GM18858 (cell line): ENCODE results near the gene ABHD10.

Source experiments
- ATAC-seq: cut with Tn5 transposase; IDR thresholded peaks from one replicate; pipeline ENCODE4 v1.9.1; 2021; ENCODE audit not compliant: unreplicated experiment

Gene ABHD10

GRCh38 chr3:111999484-112000324 lies 20.9 kb downstream of the ABHD10 start:
- no peak for ATAC-seq

DNA sequence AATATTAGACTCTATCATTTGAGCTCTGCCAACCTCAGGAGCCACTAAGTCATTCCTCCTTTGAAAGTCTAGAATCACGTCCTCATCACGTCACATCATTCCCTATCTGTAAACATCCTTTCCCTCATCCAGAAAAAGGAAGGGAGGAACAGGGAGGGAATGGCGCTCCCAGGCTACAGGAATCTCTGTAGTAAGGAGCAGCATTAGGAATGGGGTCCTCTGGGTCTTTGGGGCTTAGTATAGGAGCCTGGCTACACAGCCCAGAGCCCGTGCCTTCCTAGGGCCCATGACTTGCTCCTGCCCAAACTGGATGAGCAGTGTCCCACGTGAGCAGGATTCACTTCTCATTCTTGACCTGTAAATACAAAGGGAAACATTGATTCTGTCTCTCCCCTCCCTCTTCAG lies 21.5 kb downstream of the ABHD10 start:
- no peak for ATAC-seq

DNA sequence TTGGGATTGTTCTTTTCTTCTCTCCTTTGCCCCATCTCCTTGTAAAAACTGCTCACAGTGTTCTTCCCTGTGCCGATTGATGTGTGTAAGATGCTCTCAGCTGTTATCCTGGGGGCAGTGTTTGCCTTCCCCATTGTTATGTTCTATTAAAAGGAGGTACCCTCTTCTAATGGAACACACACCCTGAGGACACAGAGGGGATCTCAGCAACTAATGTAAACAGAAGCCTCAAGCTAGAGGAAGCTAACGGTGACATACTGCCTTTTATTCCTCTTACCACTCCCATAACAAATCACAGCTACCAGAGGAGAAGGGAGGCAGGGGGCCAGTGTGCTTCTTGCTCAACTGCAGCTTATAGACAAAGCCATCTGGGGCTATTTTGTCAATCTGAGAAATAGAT lies 22.1 kb downstream of the ABHD10 start:
- ATAC-seq, result no peak

GRCh38 chr3:112001526-112001925 lies 22.7 kb downstream of the ABHD10 start:
- no peak for ATAC-seq

- ATAC-seq, result no peak
Observed at GRCh38 chr3:112002096-112002971, 23.5 kb downstream of the ABHD10 start.

DNA sequence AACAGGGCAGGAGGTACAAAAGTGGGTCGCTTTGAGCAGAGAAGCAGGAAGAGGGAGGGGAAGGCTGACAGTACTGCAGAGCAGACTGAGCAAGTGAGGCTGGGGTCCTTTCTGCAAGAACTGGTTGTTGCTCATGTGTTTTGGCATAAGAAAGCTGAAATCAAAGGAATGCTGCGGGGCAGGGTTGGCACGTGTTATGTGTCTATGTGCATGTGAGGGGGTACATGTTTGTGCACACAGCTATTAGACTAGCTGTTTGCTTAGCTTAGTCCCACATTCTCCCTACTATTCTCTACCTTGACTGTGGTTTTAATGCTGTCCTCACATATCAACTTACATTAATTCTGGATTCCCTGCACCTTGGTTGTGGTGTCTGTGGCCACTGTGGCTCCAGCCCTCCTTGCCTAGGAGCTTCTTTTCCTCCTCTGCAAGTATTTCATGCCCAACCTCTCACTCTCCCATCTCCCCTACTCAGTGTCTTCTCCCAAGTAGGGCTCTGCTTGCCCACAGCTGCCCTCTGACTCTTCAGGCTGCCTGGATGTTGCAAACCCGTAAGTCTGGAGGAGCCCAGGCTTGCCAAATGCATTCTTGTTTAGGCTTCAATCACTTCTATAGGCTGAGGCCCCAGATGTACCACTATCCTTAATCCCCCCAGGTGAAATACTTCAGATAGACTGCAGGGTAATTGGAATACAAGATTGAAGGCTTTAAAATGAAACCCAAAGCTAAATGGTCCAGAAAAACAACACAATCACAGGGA lies 24.7 kb downstream of the ABHD10 start:
- no peak for ATAC-seq

GRCh38 chr3:112004187-112004586 lies 25.4 kb downstream of the ABHD10 start:
- no peak for ATAC-seq

DNA sequence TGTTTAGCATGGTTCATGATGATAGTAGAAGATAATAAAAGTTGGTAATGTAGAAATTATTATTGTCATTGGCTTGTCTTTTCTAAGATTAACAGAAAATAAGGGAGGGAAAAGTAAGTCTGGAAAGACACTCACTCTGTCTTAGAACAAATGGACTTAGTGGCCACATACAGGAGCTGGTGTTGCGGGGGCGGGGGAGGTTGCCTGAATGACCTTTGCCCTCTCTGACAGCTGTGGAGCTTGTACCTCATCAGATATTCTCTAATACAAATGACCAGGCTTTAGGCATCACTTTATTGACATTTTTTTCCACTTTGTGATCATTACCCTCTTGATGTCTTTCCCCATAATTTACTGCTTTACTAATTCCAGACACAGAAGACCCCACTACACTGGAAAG lies 25.8 kb downstream of the ABHD10 start:
- ATAC-seq, result no peak

- no peak for ATAC-seq
Observed at GRCh38 chr3:112005091-112005672, 26.4 kb downstream of the ABHD10 start.

DNA sequence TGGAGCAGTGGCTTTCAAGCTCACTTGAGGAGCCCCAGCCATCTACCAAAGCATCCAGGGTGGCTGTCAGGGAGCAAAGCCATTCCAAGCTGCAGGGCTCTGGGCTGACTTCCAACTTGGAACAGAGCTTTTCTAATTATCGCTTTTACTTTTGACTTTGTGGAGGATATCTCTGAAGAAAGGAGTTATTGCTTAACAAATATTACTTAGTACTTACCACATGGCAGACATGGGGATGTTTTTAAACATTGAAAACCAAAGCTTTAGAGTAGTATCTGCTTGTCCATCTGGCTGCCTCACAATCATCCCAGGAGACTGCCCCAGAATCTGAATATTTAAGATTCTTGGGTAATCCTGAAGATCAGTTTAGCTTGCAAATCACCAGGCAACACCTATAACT lies 28.8 kb downstream of the ABHD10 start:
- ATAC-seq, result no peak

DNA sequence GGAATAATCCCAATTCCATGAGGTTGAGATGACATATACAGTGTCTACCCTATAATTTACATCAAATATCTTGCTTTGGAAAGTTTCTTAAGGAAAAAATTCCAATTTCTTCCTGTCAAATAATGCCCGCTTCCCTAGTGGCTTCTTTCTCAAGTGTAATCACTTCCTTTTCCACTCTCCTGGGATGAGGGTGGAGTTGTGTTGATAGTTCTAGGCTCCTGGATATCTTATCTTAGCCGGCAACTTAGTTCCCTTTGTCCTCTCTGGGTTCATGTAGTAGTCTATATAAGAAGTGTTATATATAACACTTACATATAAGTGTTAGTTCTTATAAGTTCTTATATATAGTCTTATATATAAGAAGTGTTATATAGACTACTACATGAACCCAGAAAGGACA lies 30.8 kb downstream of the ABHD10 start:
- no peak for ATAC-seq

DNA sequence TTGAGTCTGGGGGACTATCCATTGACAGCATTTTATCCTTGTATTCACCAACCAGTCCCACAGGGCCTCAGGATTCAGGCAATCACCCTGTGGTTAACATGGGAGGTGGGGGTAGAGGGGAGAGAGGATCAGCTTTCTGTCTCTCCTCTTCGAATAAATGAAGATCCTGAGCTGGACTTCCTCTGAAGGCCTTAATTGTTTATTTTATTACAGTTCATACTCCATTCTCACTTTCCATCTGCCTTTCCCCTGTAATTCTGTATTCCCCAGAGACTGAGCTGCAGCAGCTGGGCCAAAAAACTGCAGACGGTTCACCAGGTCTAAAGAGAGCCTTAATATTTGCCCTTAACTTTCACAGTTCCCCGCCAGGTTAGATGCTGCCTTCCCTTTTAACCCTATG lies 31.8 kb downstream of the ABHD10 start:
- ATAC-seq, result no peak

GRCh38 chr3:112011376-112011940 lies 32.6 kb downstream of the ABHD10 start:
- no peak for ATAC-seq

DNA sequence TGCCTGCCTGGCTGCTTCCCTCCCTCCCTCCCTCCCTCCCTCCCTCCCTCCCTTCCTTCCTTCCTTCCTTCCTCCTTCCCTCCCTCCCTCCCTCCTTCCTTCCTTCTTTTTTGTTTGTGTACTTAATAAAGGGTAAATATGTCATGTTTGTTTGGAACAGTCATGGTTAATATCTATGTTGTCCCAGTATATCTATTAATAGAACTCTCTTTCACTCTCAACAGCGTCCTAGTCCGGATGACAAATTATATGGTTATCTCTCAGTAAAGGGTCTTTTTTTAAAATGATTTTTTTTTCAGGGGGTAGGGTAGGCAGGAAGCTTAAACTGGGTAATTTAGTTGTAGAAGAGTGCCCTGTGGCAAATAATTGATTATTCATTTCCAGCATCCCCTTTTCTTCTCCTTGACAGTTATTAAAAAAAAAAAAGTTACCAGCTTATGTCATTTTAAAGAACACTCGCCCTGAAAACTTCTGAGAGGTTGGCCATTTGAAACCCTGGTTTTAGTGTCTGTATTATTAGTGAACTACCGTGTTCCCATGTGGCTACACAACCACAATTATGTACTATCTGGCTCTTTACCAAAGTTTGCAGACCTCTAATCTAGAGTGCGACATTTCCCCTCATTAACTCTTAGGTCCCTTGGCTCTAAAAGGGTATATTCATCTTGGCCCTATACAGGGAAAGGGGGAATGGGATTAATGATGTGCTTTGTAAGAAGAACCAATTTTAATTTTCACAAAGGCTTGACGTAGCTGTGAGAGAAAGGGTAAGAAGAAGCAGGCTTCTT lies 33.6 kb downstream of the ABHD10 start:
- no peak for ATAC-seq

DNA sequence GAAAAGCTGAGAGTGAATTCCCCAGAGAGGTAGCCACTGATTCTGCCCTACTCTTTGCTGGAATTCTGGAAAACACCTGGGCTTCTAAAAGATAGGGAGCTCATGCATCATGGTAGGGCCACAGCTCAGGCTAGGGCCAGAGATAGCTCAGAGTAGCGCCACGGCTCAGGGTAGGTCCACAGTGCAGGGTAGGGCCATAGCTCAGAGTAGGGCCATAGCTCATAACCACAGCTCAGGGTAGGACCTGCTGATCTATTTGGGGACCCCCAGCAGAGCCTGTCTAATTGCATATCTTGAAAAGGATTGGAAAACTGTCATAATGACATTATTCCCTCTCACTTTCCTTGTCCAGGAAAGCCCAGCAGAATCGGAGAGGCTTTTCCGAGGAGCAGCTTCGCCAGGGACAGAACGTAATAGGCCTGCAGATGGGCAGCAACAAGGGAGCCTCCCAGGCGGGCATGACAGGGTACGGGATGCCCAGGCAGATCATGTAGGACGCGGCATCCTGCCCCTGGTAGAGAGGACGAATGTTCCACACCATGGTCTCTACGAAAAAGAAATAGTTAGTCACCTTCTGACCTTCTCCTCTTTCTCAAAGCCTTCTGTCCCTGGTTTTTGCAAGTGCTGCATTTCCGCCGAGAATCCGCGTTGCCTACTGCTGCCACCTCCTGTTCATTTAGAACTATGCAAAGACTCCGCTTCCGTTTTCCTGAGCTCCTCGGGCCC lies 34.4 kb downstream of the ABHD10 start:
- ATAC-seq, result peak; percentile 83

DNA sequence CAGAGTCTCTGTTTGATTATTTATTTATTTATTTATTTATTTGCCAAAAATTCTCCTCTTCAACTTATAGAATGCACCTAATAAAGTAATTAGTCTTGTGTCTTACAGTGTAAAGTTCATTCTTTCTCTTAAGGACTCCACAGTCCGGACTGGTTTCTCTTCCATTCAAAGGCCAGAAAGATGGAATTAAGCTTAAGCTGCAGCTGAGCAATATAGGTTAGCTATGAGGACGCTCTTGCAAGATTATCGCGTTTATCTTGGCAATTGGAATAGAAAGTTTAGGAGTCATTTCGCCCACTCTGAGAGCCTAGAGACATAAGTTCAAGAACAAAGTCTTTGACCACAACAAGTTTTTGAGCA lies 34.9 kb downstream of the ABHD10 start:
- peak; percentile 16 for ATAC-seq

GRCh38 chr3:112017091-112017490 lies 38.3 kb downstream of the ABHD10 start:
- no peak for ATAC-seq

DNA sequence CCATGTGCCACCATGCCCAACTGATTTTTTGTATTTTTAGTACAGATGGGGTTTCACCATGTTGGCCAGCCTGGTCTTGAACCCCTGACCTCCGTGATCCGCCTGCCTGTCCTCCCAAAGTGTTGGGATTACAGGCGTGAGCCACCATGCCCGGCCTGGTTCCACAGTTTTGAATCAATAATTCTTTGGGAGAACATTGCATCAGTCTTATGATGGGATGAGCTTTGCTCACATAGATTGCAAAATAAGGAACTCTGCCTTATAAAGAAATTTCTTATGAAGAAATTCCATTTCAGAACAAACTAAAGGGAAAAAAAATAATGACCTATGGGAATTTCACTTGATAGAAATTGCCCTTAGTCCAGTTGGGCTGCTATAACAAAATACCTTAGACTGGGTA lies 39.9 kb downstream of the ABHD10 start:
- ATAC-seq, result no peak

DNA sequence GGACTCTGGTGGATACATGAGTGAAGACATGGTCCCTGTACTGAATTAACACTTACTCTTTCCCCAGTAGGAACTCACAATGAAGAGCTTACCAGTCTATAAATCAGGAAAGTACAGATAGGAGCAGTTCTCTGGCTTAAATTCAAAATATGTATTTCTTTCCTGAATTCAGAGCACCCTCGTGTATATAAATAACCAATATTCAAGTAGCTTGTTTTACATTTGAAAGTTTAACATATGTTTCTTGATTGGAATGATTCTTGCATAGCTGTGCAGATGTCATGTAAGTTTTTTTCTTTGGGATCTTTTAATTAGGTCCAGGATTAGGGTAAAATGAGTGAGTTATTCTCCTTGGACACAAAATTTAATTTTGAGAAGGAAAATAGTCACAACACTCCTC lies 40.9 kb downstream of the ABHD10 start:
- no peak for ATAC-seq
